ENCODE data around the gene SEMA4D.
A peak's percentile ranks its signal among the peaks of the same experiment; 100 is the strongest.

SEMA4D gene

GRCh38 chr9:89357331-89358197 lies 140.3 kb downstream of the SEMA4D start:
- Mint-ChIP-seq H3K4me1 (no peaks in the 10 kb centered on the region), H3K36me3 (ENCODE audit: low read depth) (peaks cover 79% of the 10 kb centered on the region), H3K4me3 (no peak overlapping the region), H3K27ac (peak overlapping the region; percentile 78), H3K9me3 (no peaks in the 10 kb centered on the region), H3K27me3 (ENCODE audit: low read depth, poor library complexity) (no peaks in the 10 kb centered on the region)
- DNase-seq: no peak
- TF ChIP-seq CTCF (IDR thresholded peaks at IDR 0.05): no peak

GRCh38 chr9:89356782-89357181 lies 141.1 kb downstream of the SEMA4D start:
- Mint-ChIP-seq H3K36me3 (ENCODE audit: low read depth) (peaks cover 87% of the 10 kb centered on the region), H3K4me1 (no peaks in the 10 kb centered on the region), H3K9me3 (no peaks in the 10 kb centered on the region), H3K27me3 (ENCODE audit: low read depth, poor library complexity) (no peaks in the 10 kb centered on the region), H3K27ac (no peak overlapping the region), H3K4me3 (no peak overlapping the region)
- no peak for DNase-seq
- no peak for TF ChIP-seq CTCF (IDR thresholded peaks at IDR 0.05)

- Mint-ChIP-seq H3K9me3 (no peaks in the 10 kb centered on the region), H3K27me3 (ENCODE audit: low read depth, poor library complexity) (no peaks in the 10 kb centered on the region), H3K36me3 (ENCODE audit: low read depth) (peaks cover 91% of the 10 kb centered on the region), H3K4me1 (no peaks in the 10 kb centered on the region), H3K27ac (peak overlapping the region; percentile 48), H3K4me3 (no peak overlapping the region)
- TF ChIP-seq CTCF (IDR thresholded peaks at IDR 0.05): no peak
- DNase-seq: no peak
Measured at GRCh38 chr9:89354471-89354870, 143.4 kb downstream of the SEMA4D start.

- Mint-ChIP-seq H3K9me3 (no peaks in the 10 kb centered on the region), H3K4me3 (no peak overlapping the region), H3K4me1 (no peaks in the 10 kb centered on the region), H3K27me3 (ENCODE audit: low read depth, poor library complexity) (no peaks in the 10 kb centered on the region), H3K36me3 (ENCODE audit: low read depth) (peaks cover 93% of the 10 kb centered on the region), H3K27ac (no peak overlapping the region)
- TF ChIP-seq CTCF (IDR thresholded peaks at IDR 0.05): no peak
- DNase-seq: no peak
Measured at GRCh38 chr9:89353989-89354388, 143.9 kb downstream of the SEMA4D start.

GRCh38 chr9:89352874-89353649 lies 144.9 kb downstream of the SEMA4D start:
- TF ChIP-seq CTCF (IDR thresholded peaks at IDR 0.05): no peak
- Mint-ChIP-seq H3K27ac (peak overlapping the region; percentile 94), H3K4me1 (no peaks in the 10 kb centered on the region), H3K4me3 (no peak overlapping the region), H3K27me3 (ENCODE audit: low read depth, poor library complexity) (no peaks in the 10 kb centered on the region), H3K9me3 (no peaks in the 10 kb centered on the region), H3K36me3 (ENCODE audit: low read depth) (peaks cover 96% of the 10 kb centered on the region)
- DNase-seq: no peak

Measured in nephron progenitor cell (in vitro differentiated cells).